Measurements from ENCODE around the gene MRPS9. TPM values are rescaled to one million over a fixed set of nuclear protein-coding genes. Genes with fewer than 3 reads are reported as not detected.

The MRPS9 gene
- total and polyA plus RNA-seq, 9 of the 15 experiments (the other 6 are each of a cell fraction or from before 2014, with no cell fraction given), result 46.2 to 143 (median 65.6) TPM

- intact Hi-C loops (cut with micrococcal nuclease), result no loop called here
- in situ Hi-C loops (cut with MboI), result no loop called here
- Histone ChIP-seq H3K9me3 (replicated peaks; ENCODE audit: control insufficient read depth, insufficient read depth, low read depth, low read length) (no peaks in the 10 kb centered on the region), H3K9me1 (ENCODE audit: control insufficient read depth, insufficient read depth, low read length) (no peaks in the 10 kb centered on the region), H3K27me3 (ENCODE audit: control insufficient read depth in 2 of 2, insufficient read depth in 2 of 2, low read length in 2 of 2) (peaks cover 6 to 32% of the 10 kb centered on the region in 2 experiments; a peak in 4 of 5 replicates), H3K79me2 (ENCODE audit: control insufficient read depth, insufficient read depth, low read length) (no peaks in the 10 kb centered on the region), H4K20me1 (replicated peaks; ENCODE audit: control insufficient read depth, insufficient read depth, low read length) (no peaks in the 10 kb centered on the region), H3K9ac (ENCODE audit: insufficient read depth in 1 of 2, low read depth in 2 of 2, low read length in 2 of 2) (no peak overlapping the region), H3K36me3 (ENCODE audit: control insufficient read depth, insufficient read depth, low read length) (no peaks in the 10 kb centered on the region), H3K4me1 (replicated peaks in 1 of 2; ENCODE audit: control insufficient read depth in 2 of 2, insufficient read depth in 2 of 2, low read length in 2 of 2) (no peaks in the 10 kb centered on the region), H2AFZ (ENCODE audit: low read depth, low read length) (no peak overlapping the region), H3K27ac (ENCODE audit: extremely low read depth, low read depth, low read length) (no peak overlapping the region), H3K4me2 (ENCODE audit: insufficient read depth, low read length) (no peak overlapping the region), H3K4me3 (no peak overlapping the region)
- 2% methylated on average over 3 of the region's 3 CpGs for WGBS (ENCODE audit: insufficient coverage, low coverage, missing lambda C conversion rate)
- ATAC-seq (peak; percentile 61), DNase-seq (ENCODE audit: extremely low read depth in 1 of 4, low spot score in 3 of 4) (no peak), FAIRE-seq (no peak)
- no peak for TF ChIP-seq ZBTB7A (IDR thresholded peaks at IDR 0.05; ENCODE audit: borderline replicate concordance, control insufficient read depth, low read depth, low read length)
- no peak for TF ChIP-seq GTF2E2 (tag; IDR thresholded peaks at IDR 0.05)
- TF ChIP-seq CBX1 (IDR thresholded peaks at IDR 0.05; ENCODE audit: low read depth), result no peak
- no peak for TF ChIP-seq ELF2 (CRISPR knock-in tag; IDR thresholded peaks at IDR 0.05)
- TF ChIP-seq ZNF444 (CRISPR knock-in tag; IDR thresholded peaks at IDR 0.05), result no peak
- no peak for TF ChIP-seq NFIX (CRISPR knock-in tag; IDR thresholded peaks at IDR 0.05; ENCODE audit: low read depth)
- no peak for TF ChIP-seq ZNF311 (CRISPR knock-in tag; IDR thresholded peaks at IDR 0.05)
- ChIA-PET CTCF (ENCODE audit: low intra/inter-chr PET ratio) (no interaction called here), POLR2A (interaction anchor here (0.6 to 0.8 kb wide), 2 partner anchors 11 to 65 kb away, joined by 3 to 4 read pairs; no protein-coding TSS in a partner anchor)
- no TSS peak for BruUV-seq (replicated peaks)
Observed at GRCh38 chr2:105125920-105126319, 88.1 kb downstream of the MRPS9 start.

- CTCF ChIA-PET (ENCODE audit: low intra/inter-chr PET ratio), result no interaction called here
- ATAC-seq (no peak), DNase-seq (ENCODE audit: extremely low read depth in 1 of 4, low spot score in 3 of 4) (no peak)
- TF ChIP-seq ZNF384 (IDR thresholded peaks at IDR 0.05; ENCODE audit: low read depth, low read length) (no peak), CBFA2T3 (IDR thresholded peaks at IDR 0.05) (no peak), ZBTB26 (CRISPR knock-in tag; IDR thresholded peaks at IDR 0.05) (no peak), BRF2 (IDR thresholded peaks at IDR 0.05; ENCODE audit: borderline replicate concordance, insufficient read depth, insufficient read length) (no peak), TCF7 (IDR thresholded peaks at IDR 0.05; ENCODE audit: borderline replicate concordance) (no peak), ZNF449 (CRISPR knock-in tag; IDR thresholded peaks at IDR 0.05) (no peak), ZNF444 (CRISPR knock-in tag; IDR thresholded peaks at IDR 0.05) (no peak), POU5F1 (IDR thresholded peaks at IDR 0.05; ENCODE audit: borderline replicate concordance, low read depth, low read length, partially characterized antibody) (no peak)
Observed at GRCh38 chr2:105126336-105126735, 88.5 kb downstream of the MRPS9 start.

More at GRCh38 chr2:105126336-105126735, 88.5 kb downstream of the MRPS9 start:
- POLR2A ChIA-PET, result interaction anchor here (0.6 kb wide), 1 partner anchor 11 kb away, joined by 4 read pairs; no protein-coding TSS in a partner anchor
- Histone ChIP-seq H2AFZ (ENCODE audit: low read depth, low read length) (no peak overlapping the region), H3K9ac (ENCODE audit: insufficient read depth in 1 of 2, low read depth in 2 of 2, low read length in 2 of 2) (no peak overlapping the region), H3K9me1 (ENCODE audit: control insufficient read depth, insufficient read depth, low read length) (no peaks in the 10 kb centered on the region), H3K4me3 (no peak overlapping the region), H3K36me3 (ENCODE audit: control insufficient read depth, insufficient read depth, low read length) (no peaks in the 10 kb centered on the region), H3K27me3 (ENCODE audit: control insufficient read depth in 2 of 2, insufficient read depth in 2 of 2, low read length in 2 of 2) (peaks cover 6 to 32% of the 10 kb centered on the region in 2 experiments; a peak in 4 of 5 replicates), H4K20me1 (replicated peaks; ENCODE audit: control insufficient read depth, insufficient read depth, low read length) (no peaks in the 10 kb centered on the region), H3K4me1 (replicated peaks in 1 of 2; ENCODE audit: control insufficient read depth in 2 of 2, insufficient read depth in 2 of 2, low read length in 2 of 2) (no peaks in the 10 kb centered on the region), H3K4me2 (ENCODE audit: insufficient read depth, low read length) (no peak overlapping the region), H3K9me3 (replicated peaks; ENCODE audit: control insufficient read depth, insufficient read depth, low read depth, low read length) (no peaks in the 10 kb centered on the region), H3K79me2 (ENCODE audit: control insufficient read depth, insufficient read depth, low read length) (no peaks in the 10 kb centered on the region), H3K27ac (ENCODE audit: extremely low read depth, low read depth, low read length) (no peak overlapping the region)
- in situ Hi-C loops (cut with MboI), result no loop called here
- no peak for FAIRE-seq
- WGBS (ENCODE audit: insufficient coverage, low coverage, missing lambda C conversion rate), result 6% methylated on average over 5 of the region's 5 CpGs
- intact Hi-C loops (cut with micrococcal nuclease), result no loop called here
- BruUV-seq (replicated peaks), result no TSS peak

All from K562 (cell line).